T-helper 17 cell (primary cell): ENCODE results near the gene EIF4G1. TPM values are rescaled to one million over a fixed set of nuclear protein-coding genes. Genes with fewer than 3 reads are reported as not detected.
"Not testable (repeated sequence)": the region's sequence is repeated elsewhere in the genome, so short reads cannot be mapped to it uniquely, and the experiment has no call there.

Source experiments
- ATAC-seq: fragments of 150-1000 bp; cut with Tn5 transposase; 2 replicates; pipeline ENCODE4 v1.10.0; 2021; ENCODE audit warnings: mild to moderate bottlenecking, moderate library complexity
- DNase-seq, 3 donors: peaks; one replicate each; pipeline versions ENCODE4 v3.0.0 to v3.0.0-alpha.2; 2020 to 2021
- H3K9me3 ChIP-seq: one replicate; pipeline ENCODE4 v1.7.0; 2013; ENCODE audit warnings: low read length, mild to moderate bottlenecking; ENCODE audit not compliant: control insufficient read depth, poor library complexity, severe bottlenecking
- H3K27ac Mint-ChIP-seq: one replicate; pipeline ENCODE4 v1.8.0; 2022; ENCODE audit warnings: mild to moderate bottlenecking, moderate library complexity, mixed read lengths
- H3K27me3 Mint-ChIP-seq: one replicate; pipeline ENCODE4 v1.8.0; 2022; ENCODE audit warnings: mixed read lengths
- H3K36me3 Mint-ChIP-seq: one replicate; pipeline ENCODE4 v1.8.0; 2022; ENCODE audit warnings: low read depth, mixed read lengths
- H3K4me1 Mint-ChIP-seq: one replicate; pipeline ENCODE4 v1.8.0; 2022; ENCODE audit warnings: mild to moderate bottlenecking, mixed read lengths
- H3K4me3 Mint-ChIP-seq: one replicate; pipeline ENCODE4 v1.8.0; 2022; ENCODE audit warnings: mild to moderate bottlenecking, moderate library complexity, mixed read lengths
- total RNA-seq, 4 donors: library from RNA in 2 of 4; stranded (reverse) in 2 of 4; gene quantifications; one replicate each; pipeline ENCODE4 v1.2.3 and lab custom pipeline; 2022 to 2026

EIF4G1 gene
- total RNA-seq, 2 donors from 2014 or later, result 226 to 236 TPM

GRCh38 chr3:184333700-184334099 lies 19.3 kb downstream of the EIF4G1 start:
- H3K9me3 ChIP-seq, result no peaks in the 10 kb centered on the region
- Mint-ChIP-seq H3K4me1 (peaks cover 44% of the 10 kb centered on the region), H3K27ac (peak overlapping the region; percentile 95), H3K27me3 (peaks cover 7% of the 10 kb centered on the region), H3K36me3 (peaks cover 26% of the 10 kb centered on the region), H3K4me3 (peak overlapping the region; percentile 59)
- ATAC-seq (no peak), DNase-seq (no peak)

DNA sequence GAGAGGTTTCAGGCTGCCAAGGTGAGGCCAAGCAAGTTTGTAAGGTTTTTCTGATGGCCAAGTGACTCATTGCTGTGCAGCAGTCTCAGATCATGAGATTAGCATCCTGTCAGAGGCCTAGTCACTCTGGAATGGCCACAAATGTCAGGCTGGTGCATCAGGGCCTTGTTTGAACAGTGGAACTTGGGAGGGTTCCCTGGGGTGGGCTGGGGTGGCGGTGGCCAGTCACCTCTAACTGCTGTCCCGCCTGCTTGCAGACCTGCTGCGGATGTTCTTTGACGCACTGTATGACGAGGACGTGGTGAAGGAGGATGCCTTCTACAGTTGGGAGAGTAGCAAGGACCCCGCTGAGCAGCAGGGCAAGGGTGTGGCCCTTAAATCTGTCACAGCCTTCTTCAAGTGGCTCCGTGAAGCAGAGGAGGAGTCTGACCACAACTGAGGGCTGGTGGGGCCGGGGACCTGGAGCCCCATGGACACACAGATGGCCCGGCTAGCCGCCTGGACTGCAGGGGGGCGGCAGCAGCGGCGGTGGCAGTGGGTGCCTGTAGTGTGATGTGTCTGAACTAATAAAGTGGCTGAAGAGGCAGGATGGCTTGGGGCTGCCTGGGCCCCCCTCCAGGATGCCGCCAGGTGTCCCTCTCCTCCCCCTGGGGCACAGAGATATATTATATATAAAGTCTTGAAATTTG lies 20.2 kb downstream of the EIF4G1 start:
- peak overlapping the region; percentile 77 for H3K4me3 Mint-ChIP-seq
- no peaks in the 10 kb centered on the region for H3K9me3 ChIP-seq
- peaks cover 7% of the 10 kb centered on the region for H3K27me3 Mint-ChIP-seq
- ATAC-seq (peak; percentile 33), DNase-seq (peak in 1 of 3 donors; percentile 22)
- H3K36me3 Mint-ChIP-seq, result peaks cover 20% of the 10 kb centered on the region
- peak overlapping the region; percentile 95 for H3K27ac Mint-ChIP-seq
- peaks cover 46% of the 10 kb centered on the region for H3K4me1 Mint-ChIP-seq

GRCh38 chr3:184335291-184335660 lies 20.9 kb downstream of the EIF4G1 start:
- DNase-seq, result no peak
- Mint-ChIP-seq H3K36me3 (peaks cover 19% of the 10 kb centered on the region), H3K4me1 (peaks cover 45% of the 10 kb centered on the region), H3K27ac (peak overlapping the region; percentile 95), H3K27me3 (peaks cover 7% of the 10 kb centered on the region), H3K4me3 (peak overlapping the region; percentile 93)
- ATAC-seq, result peak; percentile 5
- H3K9me3 ChIP-seq, result no peaks in the 10 kb centered on the region

DNA sequence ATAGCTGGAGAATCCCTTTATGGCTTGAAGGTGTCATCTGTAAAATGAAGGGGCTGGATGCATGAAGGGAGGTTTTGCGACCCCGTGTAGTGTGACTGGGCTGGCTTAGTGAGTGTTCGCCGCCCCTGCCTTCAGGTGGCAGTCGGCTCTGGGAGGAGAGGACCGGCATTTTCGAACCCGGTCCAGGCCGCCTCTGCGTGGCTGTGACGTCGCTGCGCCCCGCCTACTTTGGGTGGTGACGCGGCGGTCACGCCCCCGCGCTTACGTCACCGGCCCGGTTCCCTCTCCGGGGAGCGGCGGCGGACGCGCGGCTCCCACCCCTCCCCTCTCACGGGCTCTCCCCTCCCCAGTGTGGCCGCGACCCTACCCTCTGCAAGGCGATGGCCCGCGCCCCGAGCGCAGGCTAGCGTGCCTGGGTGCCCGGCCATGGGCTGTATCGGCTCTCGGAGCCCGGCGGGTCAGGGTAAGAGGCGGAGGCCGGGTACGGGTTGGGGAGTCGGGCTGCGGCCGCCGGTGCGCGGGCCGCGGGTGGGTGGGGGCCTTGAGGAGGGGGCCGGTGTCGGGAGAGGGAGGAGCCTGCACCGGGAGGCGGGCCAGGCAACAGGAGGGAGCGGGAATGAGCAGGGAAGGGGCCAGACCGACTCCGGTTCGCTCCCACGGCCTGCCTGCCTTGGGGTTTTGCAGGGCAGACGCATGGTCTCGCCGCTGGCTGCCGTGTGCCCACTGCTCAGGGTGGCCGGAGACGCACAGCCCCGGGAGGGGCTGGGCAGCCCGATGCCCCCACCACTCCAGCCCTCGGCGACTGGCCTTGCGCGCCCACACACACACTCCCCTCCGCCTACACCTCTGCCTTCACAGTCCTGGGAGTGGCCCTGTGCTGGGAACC lies 21.5 kb downstream of the EIF4G1 start:
- ATAC-seq, result peak; percentile 80
- Mint-ChIP-seq H3K27me3 (peaks cover 7% of the 10 kb centered on the region), H3K27ac (peak overlapping the region; percentile 95), H3K36me3 (peaks cover 19% of the 10 kb centered on the region), H3K4me3 (peak overlapping the region; percentile 93), H3K4me1 (peaks cover 51% of the 10 kb centered on the region)
- DNase-seq, result peak; percentile 82 to 89 (median 84)
- no peaks in the 10 kb centered on the region for H3K9me3 ChIP-seq

GRCh38 chr3:184336547-184337398 lies 22.4 kb downstream of the EIF4G1 start:
- no peak for DNase-seq

GRCh38 chr3:184337399-184337714 lies 23.0 kb downstream of the EIF4G1 start, which contains the start of gene FAM131A:
TSS of gene FAM131A (plus strand) at chr3:184337600. CDS start at chr3:184337631, 31 bp downstream.
- H3K9me3 ChIP-seq, result no peaks in the 10 kb centered on the region
- DNase-seq (no peak), ATAC-seq (no peak)
- H3K4me3 Mint-ChIP-seq, result peak within 1 kb of the TSS; percentile 93
- H3K27me3 Mint-ChIP-seq, result peaks cover 7% of the 10 kb centered on the region
- peaks cover 52% of the 10 kb centered on the region for H3K4me1 Mint-ChIP-seq
- H3K36me3 Mint-ChIP-seq, result peaks cover 19% of the 10 kb centered on the region
- peak within 1 kb of the TSS; percentile 95 for H3K27ac Mint-ChIP-seq

More at GRCh38 chr3:184336547-184337398, 22.4 kb downstream of the EIF4G1 start:
- Mint-ChIP-seq H3K4me3 (peak overlapping the region; percentile 93), H3K36me3 (peaks cover 19% of the 10 kb centered on the region), H3K27ac (peak overlapping the region; percentile 95), H3K27me3 (peaks cover 7% of the 10 kb centered on the region), H3K4me1 (peaks cover 54% of the 10 kb centered on the region)
- no peak for ATAC-seq
- H3K9me3 ChIP-seq, result no peaks in the 10 kb centered on the region

DNA sequence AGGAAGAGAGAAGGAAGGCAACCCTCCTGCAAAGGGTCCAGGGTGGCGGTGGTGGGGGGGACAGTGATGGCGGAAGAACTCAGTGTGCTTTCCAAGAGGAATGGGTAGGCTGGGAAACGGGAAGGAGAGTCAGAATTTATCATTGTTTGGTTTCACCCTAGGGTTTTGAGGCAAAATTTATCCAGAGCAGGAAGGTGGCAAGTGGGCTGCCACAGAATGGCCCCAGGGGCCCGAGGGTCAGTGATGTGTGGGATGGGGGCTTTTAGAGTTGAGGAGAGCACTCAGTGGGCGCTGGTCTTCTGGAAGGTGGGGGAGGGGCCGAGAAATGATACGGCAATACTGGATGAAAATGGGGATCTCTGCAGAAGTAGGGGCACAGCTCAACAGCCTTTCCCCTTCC lies 23.6 kb downstream of the EIF4G1 start:
- H3K27ac Mint-ChIP-seq, result peak overlapping the region; percentile 95
- peak overlapping the region; percentile 93 for H3K4me3 Mint-ChIP-seq
- peaks cover 13% of the 10 kb centered on the region for H3K36me3 Mint-ChIP-seq
- H3K9me3 ChIP-seq, result no peaks in the 10 kb centered on the region
- ATAC-seq (no peak), DNase-seq (no peak)
- peaks cover 7% of the 10 kb centered on the region for H3K27me3 Mint-ChIP-seq
- H3K4me1 Mint-ChIP-seq, result peaks cover 45% of the 10 kb centered on the region

DNA sequence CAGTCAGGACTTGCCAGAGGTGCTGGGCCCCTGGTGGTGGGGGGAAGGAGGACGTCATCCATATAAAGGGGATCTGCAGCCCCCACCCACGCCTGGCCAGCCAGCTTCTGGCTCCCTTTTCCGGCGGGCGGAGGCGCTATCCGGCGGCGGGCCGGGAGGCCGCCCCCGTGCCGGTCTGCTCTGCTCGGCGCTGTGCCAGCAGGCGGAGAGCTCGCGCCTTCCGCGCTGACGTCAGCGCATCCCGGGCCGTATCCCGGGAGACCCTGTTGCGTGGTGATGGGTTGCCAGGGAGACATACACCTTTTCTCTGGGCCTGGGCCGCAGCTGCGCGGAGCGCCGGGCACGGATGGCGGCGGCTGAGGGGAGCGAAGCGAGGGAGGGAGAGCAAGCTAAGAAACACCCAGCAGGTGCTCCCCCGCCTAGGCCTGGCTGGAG lies 24.1 kb downstream of the EIF4G1 start:
- Mint-ChIP-seq H3K4me3 (peak overlapping the region; percentile 93), H3K27ac (peak overlapping the region; percentile 95), H3K27me3 (peaks cover 7% of the 10 kb centered on the region), H3K36me3 (peaks cover 8% of the 10 kb centered on the region), H3K4me1 (peaks cover 40% of the 10 kb centered on the region)
- no peaks in the 10 kb centered on the region for H3K9me3 ChIP-seq
- peak in 1 of 3 donors; percentile 18 for DNase-seq
- ATAC-seq, result no peak

GRCh38 chr3:184339001-184339400 lies 24.6 kb downstream of the EIF4G1 start:
- no peak for DNase-seq
- Mint-ChIP-seq H3K27ac (no peak overlapping the region), H3K27me3 (peaks cover 7% of the 10 kb centered on the region), H3K36me3 (peaks cover 4% of the 10 kb centered on the region), H3K4me1 (peaks cover 35% of the 10 kb centered on the region), H3K4me3 (peak overlapping the region; percentile 57)
- H3K9me3 ChIP-seq, result no peaks in the 10 kb centered on the region
- no peak for ATAC-seq

DNA sequence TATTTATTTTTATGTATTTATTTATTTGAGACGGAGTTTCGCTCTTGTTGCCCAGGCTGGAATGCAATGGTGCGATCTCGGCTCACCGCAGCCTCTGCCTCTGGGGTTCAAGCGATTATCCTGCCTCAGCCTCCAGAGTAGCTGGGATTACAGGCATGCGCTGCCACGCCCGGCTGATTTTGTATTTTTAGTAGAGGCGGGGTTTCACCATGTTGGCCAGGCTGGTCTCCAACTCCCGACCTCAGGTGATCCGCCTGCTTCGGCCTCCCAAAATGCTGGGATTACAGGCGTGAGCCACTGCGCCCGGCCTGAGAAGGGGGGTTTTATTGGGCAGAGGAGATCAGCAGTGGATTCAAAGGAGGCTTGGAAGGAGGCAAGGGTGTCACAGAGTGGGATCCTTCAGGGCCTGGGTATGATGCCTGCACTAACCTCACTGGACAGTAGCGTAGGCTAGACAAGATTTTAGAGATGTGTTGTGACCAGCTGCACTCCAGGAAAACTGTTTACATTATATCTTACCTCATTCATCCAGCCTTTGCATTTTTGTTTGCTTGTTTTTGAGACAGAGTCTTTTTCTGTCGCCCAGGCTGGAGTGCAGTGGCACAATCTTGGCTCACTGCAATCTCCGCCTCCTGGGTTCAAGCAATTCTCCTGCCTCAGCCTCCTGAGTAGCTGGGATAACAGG lies 25.2 kb downstream of the EIF4G1 start:
- ATAC-seq, H3K27ac Mint-ChIP-seq, H3K9me3 ChIP-seq, H3K27me3 Mint-ChIP-seq, DNase-seq, H3K36me3 Mint-ChIP-seq, H3K4me3 Mint-ChIP-seq: not testable (repeated sequence)
- peaks cover 31% of the 10 kb centered on the region for H3K4me1 Mint-ChIP-seq

DNA sequence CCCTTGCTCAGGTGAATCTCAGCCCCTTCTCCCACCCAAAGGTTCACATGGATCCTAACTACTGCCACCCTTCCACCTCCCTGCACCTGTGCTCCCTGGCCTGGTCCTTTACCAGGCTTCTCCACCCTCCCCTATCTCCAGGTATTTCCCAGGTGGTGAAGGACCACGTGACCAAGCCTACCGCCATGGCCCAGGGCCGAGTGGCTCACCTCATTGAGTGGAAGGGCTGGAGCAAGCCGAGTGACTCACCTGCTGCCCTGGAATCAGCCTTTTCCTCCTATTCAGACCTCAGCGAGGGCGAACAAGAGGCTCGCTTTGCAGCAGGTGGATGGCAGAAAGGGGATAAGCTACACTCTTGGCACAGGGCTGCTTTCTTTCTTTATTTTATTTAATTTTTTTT lies 27.5 kb downstream of the EIF4G1 start:
- ATAC-seq, result no peak
- H3K27ac Mint-ChIP-seq, result no peak overlapping the region
- DNase-seq, result no peak
- H3K4me1 Mint-ChIP-seq, result peaks cover 27% of the 10 kb centered on the region
- no peak overlapping the region for H3K4me3 Mint-ChIP-seq
- peaks cover 7% of the 10 kb centered on the region for H3K27me3 Mint-ChIP-seq
- H3K36me3 Mint-ChIP-seq, result peaks cover 4% of the 10 kb centered on the region
- no peaks in the 10 kb centered on the region for H3K9me3 ChIP-seq

GRCh38 chr3:184343200-184343876 lies 28.9 kb downstream of the EIF4G1 start:
- Mint-ChIP-seq H3K36me3 (no peaks in the 10 kb centered on the region), H3K27me3 (no peaks in the 10 kb centered on the region), H3K4me1 (peaks cover 18% of the 10 kb centered on the region), H3K27ac (no peak overlapping the region), H3K4me3 (no peak overlapping the region)
- no peak for DNase-seq
- no peak for ATAC-seq
- no peaks in the 10 kb centered on the region for H3K9me3 ChIP-seq
